ENCODE data around the gene ABI1. TPM values are rescaled to one million over a fixed set of nuclear protein-coding genes. Genes with fewer than 3 reads are reported as not detected.

ABI1 gene
- total and polyA plus RNA-seq, 9 of the 15 experiments (the other 6 are each of a cell fraction or from before 2014, with no cell fraction given) = 22.1 to 52.3 (median 39.0) TPM

- TF ChIP-seq PRDM10 (IDR thresholded peaks at IDR 0.05; ENCODE audit: partially characterized antibody) = peak; percentile 48
Measured at GRCh38 chr10:26863351-26864076, 2.8 kb upstream of the ABI1 start (continued).

- FAIRE-seq = no peak
- Histone ChIP-seq H4K20me1 (replicated peaks; ENCODE audit: control insufficient read depth, insufficient read depth, low read length) (no peaks in the 10 kb centered on the region), H3K4me1 (replicated peaks in 1 of 2; ENCODE audit: control insufficient read depth in 2 of 2, insufficient read depth in 2 of 2, low read length in 2 of 2) (peaks cover 3 to 14% of the 10 kb centered on the region in 2 experiments; a peak in 4 of 5 replicates), H3K36me3 (ENCODE audit: control insufficient read depth, insufficient read depth, low read length) (no peaks in the 10 kb centered on the region), H2AFZ (ENCODE audit: low read depth, low read length) (peak overlapping the region; percentile 99), H3K9me1 (ENCODE audit: control insufficient read depth, insufficient read depth, low read length) (no peaks in the 10 kb centered on the region), H3K9ac (ENCODE audit: insufficient read depth in 1 of 2, low read depth in 2 of 2, low read length in 2 of 2) (peak overlapping the region; percentile 55 to 60; a peak in 3 of 4 replicates), H3K9me3 (replicated peaks; ENCODE audit: control insufficient read depth, insufficient read depth, low read depth, low read length) (no peaks in the 10 kb centered on the region), H3K27me3 (ENCODE audit: control insufficient read depth in 2 of 2, insufficient read depth in 2 of 2, low read length in 2 of 2) (peaks cover 5 to 7% of the 10 kb centered on the region in 2 experiments; a peak in 1 of 5 replicates), H3K27ac (ENCODE audit: extremely low read depth, low read depth, low read length) (no peak overlapping the region), H3K79me2 (ENCODE audit: control insufficient read depth, insufficient read depth, low read length) (peaks cover 44% of the 10 kb centered on the region), H3K4me2 (ENCODE audit: insufficient read depth, low read length) (peak overlapping the region; percentile 72), H3K4me3 (peak overlapping the region; percentile 23)
- ChIA-PET POLR2A (interaction anchor here (1.0 to 1.6 kb wide), 3 partner anchors 9 to 185 kb away, joined by 4 to 6 read pairs (median 4); no protein-coding TSS in a partner anchor), CTCF (ENCODE audit: low intra/inter-chr PET ratio) (interaction anchor here (2.4 kb wide), 1 partner anchor 20 kb away, joined by 11 read pairs; no protein-coding TSS in a partner anchor)
- ATAC-seq = no peak
- in situ Hi-C loops (cut with MboI) (no loop called here), intact Hi-C loops (cut with micrococcal nuclease) (loop anchor here (5.0 to 10.0 kb wide), 2 partner anchors 104 to 293 kb away; partner anchors contain the start of genes MASTL and YME1L1)
- WGBS (ENCODE audit: insufficient coverage, low coverage, missing lambda C conversion rate) = 15% methylated on average over 22 of the region's 24 CpGs
- no TSS peak for BruUV-seq (replicated peaks)
- peak in 1 of 4 experiments; percentile 23 for DNase-seq (ENCODE audit: extremely low read depth in 1 of 4, low spot score in 3 of 4)
- TF ChIP-seq ZNF140 (CRISPR knock-in tag; IDR thresholded peaks at IDR 0.05) (no peak), MAZ (CRISPR knock-in tag; conservative IDR thresholded peaks at IDR 0.05 in 1 of 2, IDR thresholded peaks at IDR 0.05 in 1 of 2) (no peak), CTCF (IDR thresholded peaks at IDR 0.05 in 2 of 3, conservative IDR thresholded peaks at IDR 0.05 in 1 of 3; ENCODE audit: insufficient read depth in 2 of 3, low read depth in 1 of 3, low read length in 3 of 3) (peak; percentile 56 to 81 (median 69)), SUPT5H (IDR thresholded peaks at IDR 0.05) (no peak), ZNF133 (CRISPR knock-in tag; IDR thresholded peaks at IDR 0.05) (no peak), JUND (IDR thresholded peaks at IDR 0.05; ENCODE audit: borderline replicate concordance, low read depth, low read length) (no peak), JUND (tag; IDR thresholded peaks at IDR 0.05; ENCODE audit: borderline replicate concordance, low read depth, low read length) (no peak), NELFE (IDR thresholded peaks at IDR 0.05; ENCODE audit: insufficient read depth, insufficient read length) (no peak), ILK (tag; IDR thresholded peaks at IDR 0.05; ENCODE audit: borderline replicate concordance, low read depth) (no peak), ETS2 (tag; IDR thresholded peaks at IDR 0.05; ENCODE audit: borderline replicate concordance, poor library complexity, severe bottlenecking) (no peak), ZC3H4 (CRISPR knock-in tag; IDR thresholded peaks at IDR 0.05; ENCODE audit: borderline replicate concordance) (no peak)
Measured at GRCh38 chr10:26861205-26861998, 644 bp upstream of the ABI1 start.
